Ovary (tissue), 3 donors: ENCODE results near the gene DICER1.

Experiments used
- CTCF ChIP-seq, 3 donors: fragments of 450-650 bp in 2 of 3; fragments of 200-600 bp in 1 of 3; IDR thresholded peaks; one replicate each; pipeline versions ENCODE4 v1.5.1 to v1.8.0; 2016 to 2022; ENCODE audit warnings: antibody characterized with exemption in 3 of 3, mild to moderate bottlenecking in 1 of 3
- EP300 ChIP-seq: sonication (generic); formaldehyde crosslinking; IDR thresholded peaks from one replicate; pipeline ENCODE4 v1.6.1; 2017; ENCODE audit warnings: antibody characterized with exemption
- POLR2A ChIP-seq: fragments of 450-650 bp; IDR thresholded peaks from one replicate; pipeline ENCODE4 v1.6.1; 2017; ENCODE audit warnings: antibody characterized with exemption, mild to moderate bottlenecking, moderate library complexity
- donor health status: DM: no; HTN: no; CAD: no.

- no peak for TF ChIP-seq CTCF (IDR thresholded peaks at IDR 0.05)
- no peak for TF ChIP-seq POLR2A
- no peak for TF ChIP-seq EP300
Observed at GRCh38 chr14:95092723-95093122, 64.6 kb downstream of the DICER1 start.
